Prostate gland (tissue), 2 donors: ENCODE data around the gene PPCDC. TPM values are rescaled to one million over a fixed set of nuclear protein-coding genes. Genes with fewer than 3 reads are reported as not detected.
"Not testable (repeated sequence)": the region's sequence is repeated elsewhere in the genome, so short reads cannot be mapped to it uniquely, and the experiment has no call there.

Experiments
- DNase-seq: peaks from one replicate; pipeline ENCODE4 v3.0.0-alpha.2; 2019; ENCODE audit warnings: low spot score
- H3K27ac ChIP-seq, 2 donors: fragments of 200-600 bp; sonication (generic); 2 replicates each; pipeline ENCODE4 v1.5.1; 2017 to 2019
- H3K27me3 ChIP-seq: fragments of 200-600 bp; sonication (generic); replicated peaks from 2 replicates; pipeline ENCODE4 v1.5.1; 2019; ENCODE audit not compliant: insufficient read depth
- H3K36me3 ChIP-seq, 2 donors: fragments of 200-600 bp; sonication (generic); 1 replicate in 1 of 2; 2 replicates in 1 of 2; pipeline versions ENCODE4 v1.5.1 to v1.8.1; 2017 to 2019
- H3K4me1 ChIP-seq: fragments of 200-600 bp; sonication (generic); replicated peaks from 2 replicates; pipeline ENCODE4 v1.5.1; 2019
- H3K4me3 ChIP-seq, 2 donors: fragments of 200-600 bp; sonication (generic); 2 replicates each; pipeline ENCODE4 v1.5.1; 2017 to 2019
- H3K9me3 ChIP-seq: fragments of 200-600 bp; sonication (generic); 2 replicates; pipeline ENCODE4 v1.5.1; 2017
- POLR2A ChIP-seq: fragments of 450-650 bp; IDR thresholded peaks from one replicate; pipeline ENCODE4 v1.6.1; 2016; ENCODE audit warnings: antibody characterized with exemption, mild to moderate bottlenecking
- POLR2AphosphoS5 ChIP-seq: sonication (generic); formaldehyde crosslinking; IDR thresholded peaks from one replicate; pipeline ENCODE4 v1.6.1; 2017; ENCODE audit warnings: antibody characterized with exemption
- WGBS: methylation state at CpG from one replicate; pipeline ENCODE4 v1.1.5; 2018; 5-methylcytosine and 5-hydroxymethylcytosine counted together
- intact Hi-C: fragments of 100-400 bp; cut with DNase I; formaldehyde crosslinking; loops from one replicate; pipeline ENCODE4 v1.14.2; 2022
- total RNA-seq, 2 donors: library from RNA; depleted of rRNA; stranded (reverse); fragments of >200 nt; gene quantifications; one replicate each; pipeline ENCODE4 v1.1.0, GENCODE V29; 2016
- TF ChIP-seq, protein P1 (sequence below), 4 experiments: fragments of 200-600 bp in 2 of 4; fragments of 450-650 bp in 2 of 4; sonication (generic) in 2 of 4; IDR thresholded peaks; 1 replicate in 3 of 4; 2 replicates in 1 of 4; pipeline ENCODE4 v1.5.1; 2016 to 2019; ENCODE audit warnings: antibody characterized with exemption in 4 of 4, mild to moderate bottlenecking in 2 of 4, moderate library complexity in 2 of 4

PPCDC gene
- total RNA-seq, 2 donors from 2014 or later = 19.4 to 22.0 TPM

DNA sequence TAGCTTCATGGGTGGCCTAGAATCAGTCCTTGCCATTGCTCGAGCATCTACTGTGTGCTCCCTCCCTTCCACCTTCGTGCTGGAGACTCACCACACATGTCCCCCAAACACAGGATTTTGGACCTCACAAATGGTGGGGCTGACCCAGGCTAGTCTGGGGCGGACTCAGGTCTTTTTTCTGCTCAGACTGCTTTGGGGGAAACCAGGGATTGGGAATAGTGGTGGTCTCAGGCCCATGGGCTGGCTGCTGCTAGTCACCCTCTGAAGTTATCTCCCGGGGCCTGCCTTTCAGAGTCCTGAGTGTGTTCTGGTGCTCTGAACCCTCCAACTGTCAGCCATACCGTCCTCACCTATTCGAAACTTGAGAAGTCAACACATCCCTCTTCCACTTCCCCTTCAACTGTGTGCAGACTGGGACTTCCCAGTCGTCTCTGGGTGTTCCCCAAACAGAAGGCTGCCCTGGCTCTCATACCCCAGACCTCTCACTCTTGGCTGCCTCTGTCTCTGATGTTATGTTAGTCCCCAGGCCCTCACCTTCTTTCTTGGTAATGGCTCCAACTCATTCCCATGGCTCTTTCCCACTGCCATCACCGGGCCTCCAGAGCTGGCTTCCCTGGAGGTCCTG lies 46.0 kb downstream of the PPCDC start:
- no peak for DNase-seq
- TF ChIP-seq POLR2A = no peak
- TF ChIP-seq POLR2AphosphoS5 = no peak
- TF ChIP-seq, protein P1, sequence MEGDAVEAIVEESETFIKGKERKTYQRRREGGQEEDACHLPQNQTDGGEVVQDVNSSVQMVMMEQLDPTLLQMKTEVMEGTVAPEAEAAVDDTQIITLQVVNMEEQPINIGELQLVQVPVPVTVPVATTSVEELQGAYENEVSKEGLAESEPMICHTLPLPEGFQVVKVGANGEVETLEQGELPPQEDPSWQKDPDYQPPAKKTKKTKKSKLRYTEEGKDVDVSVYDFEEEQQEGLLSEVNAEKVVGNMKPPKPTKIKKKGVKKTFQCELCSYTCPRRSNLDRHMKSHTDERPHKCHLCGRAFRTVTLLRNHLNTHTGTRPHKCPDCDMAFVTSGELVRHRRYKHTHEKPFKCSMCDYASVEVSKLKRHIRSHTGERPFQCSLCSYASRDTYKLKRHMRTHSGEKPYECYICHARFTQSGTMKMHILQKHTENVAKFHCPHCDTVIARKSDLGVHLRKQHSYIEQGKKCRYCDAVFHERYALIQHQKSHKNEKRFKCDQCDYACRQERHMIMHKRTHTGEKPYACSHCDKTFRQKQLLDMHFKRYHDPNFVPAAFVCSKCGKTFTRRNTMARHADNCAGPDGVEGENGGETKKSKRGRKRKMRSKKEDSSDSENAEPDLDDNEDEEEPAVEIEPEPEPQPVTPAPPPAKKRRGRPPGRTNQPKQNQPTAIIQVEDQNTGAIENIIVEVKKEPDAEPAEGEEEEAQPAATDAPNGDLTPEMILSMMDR (IDR thresholded peaks at IDR 0.05) = no peak

DNA sequence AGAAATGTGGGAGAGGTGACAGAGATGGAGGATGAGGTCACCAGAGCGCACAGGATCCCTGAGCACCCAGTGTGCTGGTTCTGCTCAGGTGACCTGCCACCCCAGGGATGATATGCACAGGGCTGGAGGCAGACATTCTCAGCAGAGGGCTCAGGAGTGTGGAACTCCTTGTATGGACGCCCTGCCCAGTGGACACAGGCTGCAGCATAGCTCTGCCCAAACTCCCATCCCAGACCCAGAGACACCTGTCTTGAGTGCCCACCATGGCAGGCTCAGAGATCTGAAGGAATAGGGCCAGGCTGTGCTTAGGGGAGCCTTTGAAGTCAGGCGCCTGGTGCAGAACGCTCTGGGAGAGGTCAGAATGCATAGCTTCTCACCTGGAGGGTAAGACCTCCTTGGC lies 47.3 kb downstream of the PPCDC start:
- DNase-seq = no peak
- no peak overlapping the region for H3K4me3 ChIP-seq
- intact Hi-C loops = no loop called here
- 63% methylated on average over 4 of the region's 4 CpGs for WGBS
- TF ChIP-seq POLR2AphosphoS5 (no peak), POLR2A (no peak)
- TF ChIP-seq, protein P1 (IDR thresholded peaks at IDR 0.05) = no peak
- H3K9me3 ChIP-seq = no peaks in the 10 kb centered on the region
- no peak overlapping the region for H3K27ac ChIP-seq
- no peaks in the 10 kb centered on the region for H3K4me1 ChIP-seq
- H3K36me3 ChIP-seq = no peaks in the 10 kb centered on the region
- no peaks in the 10 kb centered on the region for H3K27me3 ChIP-seq

More for the DNA sequence above, 46.0 kb downstream of the PPCDC start:
- intact Hi-C loops = no loop called here
- Histone ChIP-seq H3K9me3 (no peaks in the 10 kb centered on the region), H3K36me3 (no peaks in the 10 kb centered on the region), H3K4me1 (no peaks in the 10 kb centered on the region), H3K27ac (no peak overlapping the region), H3K4me3 (no peak overlapping the region), H3K27me3 (no peaks in the 10 kb centered on the region)
- WGBS = 77% methylated on average over 8 of the region's 8 CpGs

DNA sequence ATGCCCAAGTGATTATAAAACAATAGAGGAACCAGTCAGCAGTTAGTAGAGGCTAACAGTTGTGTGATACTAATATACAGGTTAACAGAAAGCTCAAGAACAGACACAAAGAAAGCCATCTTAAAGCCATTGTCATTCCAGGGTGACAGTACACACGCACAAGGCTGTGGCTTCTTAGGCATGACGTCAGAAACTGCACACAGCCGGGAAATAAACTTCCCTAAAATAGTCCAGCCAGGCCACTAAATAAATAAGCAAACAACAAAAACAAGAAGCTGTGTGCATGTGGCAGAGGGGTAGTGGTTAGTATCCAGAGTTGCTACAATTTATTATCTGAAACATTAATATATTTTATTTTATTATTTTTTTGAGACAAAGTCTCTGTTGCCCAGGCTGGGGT lies 49.8 kb downstream of the PPCDC start:
- 79% methylated on average over 3 of the region's 3 CpGs for WGBS
- H3K9me3 ChIP-seq = no peaks in the 10 kb centered on the region
- H3K27ac ChIP-seq = no peak overlapping the region
- no peaks in the 10 kb centered on the region for H3K36me3 ChIP-seq
- TF ChIP-seq POLR2A = no peak
- TF ChIP-seq, protein P1 (IDR thresholded peaks at IDR 0.05) = no peak
- H3K27me3 ChIP-seq = no peaks in the 10 kb centered on the region
- H3K4me3 ChIP-seq = no peak overlapping the region
- intact Hi-C loops = no loop called here
- DNase-seq = no peak
- no peaks in the 10 kb centered on the region for H3K4me1 ChIP-seq

DNA sequence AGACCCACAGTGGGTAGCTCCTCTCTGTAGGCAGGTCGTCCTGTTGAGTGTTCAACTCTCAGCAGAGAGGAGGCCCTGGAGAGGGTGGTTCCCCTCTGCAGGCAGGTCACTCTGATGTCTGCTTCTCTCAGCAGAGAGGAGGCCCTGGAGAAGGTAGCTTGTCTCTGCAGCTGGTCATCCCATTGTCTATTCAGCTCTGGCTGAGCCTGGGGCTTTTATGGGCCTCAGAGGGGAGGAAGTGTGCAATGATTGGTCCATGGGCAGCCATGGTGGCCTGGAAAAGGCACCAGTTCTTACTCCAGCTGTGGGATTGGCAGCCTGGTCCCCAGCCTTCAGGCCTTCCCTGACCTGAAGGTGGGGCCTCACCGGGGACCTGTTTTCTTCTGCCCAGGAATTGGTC lies 52.9 kb downstream of the PPCDC start:
- DNase-seq = no peak
- Histone ChIP-seq H3K27ac (no peak overlapping the region), H3K9me3 (no peaks in the 10 kb centered on the region), H3K4me3 (no peak overlapping the region), H3K27me3 (no peaks in the 10 kb centered on the region), H3K4me1 (no peaks in the 10 kb centered on the region), H3K36me3 (no peaks in the 10 kb centered on the region)
- intact Hi-C loops = no loop called here
- TF ChIP-seq, protein P1 (IDR thresholded peaks at IDR 0.05) = no peak
- TF ChIP-seq POLR2A = no peak
- no peak for TF ChIP-seq POLR2AphosphoS5
- WGBS = 81% methylated on average over 2 of the region's 2 CpGs

DNA sequence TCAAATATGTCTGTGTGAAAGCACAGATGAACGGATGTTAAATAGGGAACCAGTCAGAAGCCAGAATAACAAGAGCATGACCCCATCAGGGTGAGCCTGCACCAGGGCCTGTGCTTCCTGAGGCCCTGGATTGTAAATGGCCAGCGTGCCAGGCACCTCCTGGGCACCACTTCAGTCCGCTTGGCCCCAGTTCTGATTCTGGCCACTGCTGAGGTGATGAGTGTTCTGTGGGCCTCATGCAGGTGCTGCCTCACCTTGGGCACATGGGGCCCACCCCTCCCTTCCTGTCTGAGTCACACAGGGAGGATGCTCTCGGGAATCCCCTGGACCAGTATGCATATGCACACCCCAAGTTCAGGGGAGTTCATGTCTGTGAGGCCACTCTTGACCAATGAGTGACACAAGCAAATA lies 54.2 kb downstream of the PPCDC start:
- H3K36me3 ChIP-seq, H3K4me3 ChIP-seq, DNase-seq, intact Hi-C loops, H3K27me3 ChIP-seq, H3K27ac ChIP-seq, H3K4me1 ChIP-seq, H3K9me3 ChIP-seq: not testable (repeated sequence)
- 77% methylated on average over 4 of the region's 4 CpGs for WGBS
